GM23338 (cell line): ENCODE results near the gene TSHB.

Experiments used
- CREB1 ChIP-seq: fragments of 250-450 bp; sonication (Bioruptor Pico); IDR thresholded peaks from 2 replicates; pipeline ENCODE4 v1.5.0; 2020; ENCODE audit warnings: low read depth, mild to moderate bottlenecking, moderate library complexity
- EZH2 ChIP-seq: fragments of 200-600 bp; sonication (generic); IDR thresholded peaks from one replicate; pipeline ENCODE4 v1.8.0; 2017; ENCODE audit warnings: antibody characterized with exemption, mild to moderate bottlenecking, low read depth; ENCODE audit not compliant: unreplicated experiment
- EZH2phosphoT487 ChIP-seq: fragments of 200-600 bp; sonication (generic); IDR thresholded peaks from one replicate; pipeline ENCODE4 v1.8.1; 2018; ENCODE audit warnings: antibody characterized with exemption; ENCODE audit not compliant: unreplicated experiment
- JUNB ChIP-seq: IDR thresholded peaks from one replicate; pipeline ENCODE4 v1.6.1; 2016; ENCODE audit warnings: antibody characterized with exemption; ENCODE audit not compliant: unreplicated experiment
- POLR2AphosphoS5 ChIP-seq: IDR thresholded peaks from 2 replicates; pipeline ENCODE4 v1.6.1; 2016; ENCODE audit warnings: antibody characterized with exemption, low read depth
- STAT1 ChIP-seq: IDR thresholded peaks from one replicate; pipeline ENCODE4 v1.6.1; 2016; ENCODE audit warnings: antibody characterized with exemption; ENCODE audit not compliant: unreplicated experiment
- ZNF114 ChIP-seq: fragments of 250-450 bp; sonication (Bioruptor Pico); IDR thresholded peaks from 2 replicates; pipeline ENCODE4 v1.5.0; 2020; ENCODE audit warnings: mild to moderate bottlenecking, moderate library complexity
- TF ChIP-seq, protein P1 (sequence below), 2 experiments: fragments of 200-600 bp in 1 of 2; sonication (generic) in 1 of 2; conservative IDR thresholded peaks; 2 replicates each; pipeline versions ENCODE4 v1.5.1 to v1.6.1; 2016 to 2017; ENCODE audit warnings: antibody characterized with exemption in 2 of 2, low read depth in 2 of 2, mild to moderate bottlenecking in 2 of 2, moderate library complexity in 1 of 2
- TF ChIP-seq, protein P2 (sequence below): IDR thresholded peaks from 2 replicates; pipeline ENCODE4 v1.6.1; 2016; ENCODE audit warnings: antibody characterized with exemption
- TF ChIP-seq, protein P3 (sequence below): IDR thresholded peaks from one replicate; pipeline ENCODE4 v1.6.1; 2018; ENCODE audit warnings: antibody characterized with exemption; ENCODE audit not compliant: unreplicated experiment

DNA sequence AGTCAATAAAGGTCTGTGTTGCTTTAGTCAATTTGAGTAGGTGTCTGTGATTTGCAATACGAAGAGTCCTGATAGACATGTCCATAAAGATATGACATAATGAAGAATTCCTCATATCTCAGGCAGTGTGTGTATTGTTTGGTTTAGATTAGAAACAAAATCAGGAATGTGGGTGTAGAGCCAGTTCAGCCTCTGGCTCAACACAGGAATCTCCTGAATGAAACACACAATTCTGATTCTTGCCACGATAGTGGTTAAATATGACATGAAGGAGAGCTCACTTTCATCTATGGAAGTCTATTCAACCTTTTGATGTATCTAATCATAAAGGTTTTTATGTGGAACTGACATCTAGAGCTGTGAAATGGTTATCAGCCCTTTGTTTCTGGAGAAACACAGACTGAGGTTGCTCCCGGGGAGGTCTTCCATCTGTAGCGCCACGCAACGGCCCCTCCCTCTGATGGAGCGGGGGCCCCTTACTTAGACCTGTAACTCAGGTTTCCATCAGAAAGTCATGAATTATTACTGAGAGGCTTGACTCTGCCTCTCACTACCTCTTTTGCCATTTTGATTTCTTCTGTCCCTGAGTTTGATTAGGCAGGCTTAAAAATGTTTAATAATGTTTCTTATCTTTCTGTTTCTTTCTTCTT, 40.2 kb downstream of the TSHB start:
- TF ChIP-seq, protein P1, sequence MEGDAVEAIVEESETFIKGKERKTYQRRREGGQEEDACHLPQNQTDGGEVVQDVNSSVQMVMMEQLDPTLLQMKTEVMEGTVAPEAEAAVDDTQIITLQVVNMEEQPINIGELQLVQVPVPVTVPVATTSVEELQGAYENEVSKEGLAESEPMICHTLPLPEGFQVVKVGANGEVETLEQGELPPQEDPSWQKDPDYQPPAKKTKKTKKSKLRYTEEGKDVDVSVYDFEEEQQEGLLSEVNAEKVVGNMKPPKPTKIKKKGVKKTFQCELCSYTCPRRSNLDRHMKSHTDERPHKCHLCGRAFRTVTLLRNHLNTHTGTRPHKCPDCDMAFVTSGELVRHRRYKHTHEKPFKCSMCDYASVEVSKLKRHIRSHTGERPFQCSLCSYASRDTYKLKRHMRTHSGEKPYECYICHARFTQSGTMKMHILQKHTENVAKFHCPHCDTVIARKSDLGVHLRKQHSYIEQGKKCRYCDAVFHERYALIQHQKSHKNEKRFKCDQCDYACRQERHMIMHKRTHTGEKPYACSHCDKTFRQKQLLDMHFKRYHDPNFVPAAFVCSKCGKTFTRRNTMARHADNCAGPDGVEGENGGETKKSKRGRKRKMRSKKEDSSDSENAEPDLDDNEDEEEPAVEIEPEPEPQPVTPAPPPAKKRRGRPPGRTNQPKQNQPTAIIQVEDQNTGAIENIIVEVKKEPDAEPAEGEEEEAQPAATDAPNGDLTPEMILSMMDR (conservative IDR thresholded peaks at IDR 0.05; ENCODE audit: low read depth in 2 of 2): no peak
- TF ChIP-seq, protein P2, sequence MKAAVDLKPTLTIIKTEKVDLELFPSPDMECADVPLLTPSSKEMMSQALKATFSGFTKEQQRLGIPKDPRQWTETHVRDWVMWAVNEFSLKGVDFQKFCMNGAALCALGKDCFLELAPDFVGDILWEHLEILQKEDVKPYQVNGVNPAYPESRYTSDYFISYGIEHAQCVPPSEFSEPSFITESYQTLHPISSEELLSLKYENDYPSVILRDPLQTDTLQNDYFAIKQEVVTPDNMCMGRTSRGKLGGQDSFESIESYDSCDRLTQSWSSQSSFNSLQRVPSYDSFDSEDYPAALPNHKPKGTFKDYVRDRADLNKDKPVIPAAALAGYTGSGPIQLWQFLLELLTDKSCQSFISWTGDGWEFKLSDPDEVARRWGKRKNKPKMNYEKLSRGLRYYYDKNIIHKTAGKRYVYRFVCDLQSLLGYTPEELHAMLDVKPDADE: no peak
- TF ChIP-seq POLR2AphosphoS5 (no peak), EZH2 (no peak), CREB1 (CRISPR knock-in tag) (no peak), EZH2phosphoT487 (no peak), ZNF114 (CRISPR knock-in tag) (no peak), JUNB (no peak), STAT1 (no peak)
- TF ChIP-seq, protein P3, sequence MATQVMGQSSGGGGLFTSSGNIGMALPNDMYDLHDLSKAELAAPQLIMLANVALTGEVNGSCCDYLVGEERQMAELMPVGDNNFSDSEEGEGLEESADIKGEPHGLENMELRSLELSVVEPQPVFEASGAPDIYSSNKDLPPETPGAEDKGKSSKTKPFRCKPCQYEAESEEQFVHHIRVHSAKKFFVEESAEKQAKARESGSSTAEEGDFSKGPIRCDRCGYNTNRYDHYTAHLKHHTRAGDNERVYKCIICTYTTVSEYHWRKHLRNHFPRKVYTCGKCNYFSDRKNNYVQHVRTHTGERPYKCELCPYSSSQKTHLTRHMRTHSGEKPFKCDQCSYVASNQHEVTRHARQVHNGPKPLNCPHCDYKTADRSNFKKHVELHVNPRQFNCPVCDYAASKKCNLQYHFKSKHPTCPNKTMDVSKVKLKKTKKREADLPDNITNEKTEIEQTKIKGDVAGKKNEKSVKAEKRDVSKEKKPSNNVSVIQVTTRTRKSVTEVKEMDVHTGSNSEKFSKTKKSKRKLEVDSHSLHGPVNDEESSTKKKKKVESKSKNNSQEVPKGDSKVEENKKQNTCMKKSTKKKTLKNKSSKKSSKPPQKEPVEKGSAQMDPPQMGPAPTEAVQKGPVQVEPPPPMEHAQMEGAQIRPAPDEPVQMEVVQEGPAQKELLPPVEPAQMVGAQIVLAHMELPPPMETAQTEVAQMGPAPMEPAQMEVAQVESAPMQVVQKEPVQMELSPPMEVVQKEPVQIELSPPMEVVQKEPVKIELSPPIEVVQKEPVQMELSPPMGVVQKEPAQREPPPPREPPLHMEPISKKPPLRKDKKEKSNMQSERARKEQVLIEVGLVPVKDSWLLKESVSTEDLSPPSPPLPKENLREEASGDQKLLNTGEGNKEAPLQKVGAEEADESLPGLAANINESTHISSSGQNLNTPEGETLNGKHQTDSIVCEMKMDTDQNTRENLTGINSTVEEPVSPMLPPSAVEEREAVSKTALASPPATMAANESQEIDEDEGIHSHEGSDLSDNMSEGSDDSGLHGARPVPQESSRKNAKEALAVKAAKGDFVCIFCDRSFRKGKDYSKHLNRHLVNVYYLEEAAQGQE: no peak
